Measurements from ENCODE around the gene PRSS8.

PRSS8 gene

GRCh38 chr16:31082368-31083045 is 53.0 kb downstream of the PRSS8 start:
- peak; percentile 22 for DNase-seq (ENCODE audit: low spot score)
